ENCODE measurements around the gene AREL1. TPM values are rescaled to one million over a fixed set of nuclear protein-coding genes. Genes with fewer than 3 reads are reported as not detected.

Gene AREL1
- total RNA-seq, 2 experiments from 2014 or later: 29.1 to 29.5 TPM

- H3K36me3 Mint-ChIP-seq (ENCODE audit: low read depth): no peaks in the 10 kb centered on the region
- no peak for DNase-seq
- H3K4me3 Mint-ChIP-seq: no peak overlapping the region
- no peaks in the 10 kb centered on the region for H3K27me3 Mint-ChIP-seq (ENCODE audit: low read depth)
- no peaks in the 10 kb centered on the region for H3K9me3 Mint-ChIP-seq
- CTCF ChIA-PET: interaction anchor here (1.3 to 1.5 kb wide), 3 partner anchors 26 to 276 kb away, joined by 3 to 7 read pairs (median 3); no protein-coding TSS in a partner anchor
- intact Hi-C loops (cut with micrococcal nuclease): no loop called here
- no peak overlapping the region for H3K27ac Mint-ChIP-seq
- H3K4me1 Mint-ChIP-seq (ENCODE audit: low read depth): no peaks in the 10 kb centered on the region
Observed at GRCh38 chr14:74638966-74639365, 73.9 kb downstream of the AREL1 start.

- Mint-ChIP-seq H3K36me3 (ENCODE audit: low read depth) (no peaks in the 10 kb centered on the region), H3K9me3 (no peaks in the 10 kb centered on the region), H3K4me3 (no peak overlapping the region), H3K27me3 (ENCODE audit: low read depth) (no peaks in the 10 kb centered on the region), H3K27ac (no peak overlapping the region), H3K4me1 (ENCODE audit: low read depth) (no peaks in the 10 kb centered on the region)
- CTCF ChIA-PET: interaction anchor here (1.3 to 1.5 kb wide), 3 partner anchors 25 to 275 kb away, joined by 3 to 7 read pairs (median 3); no protein-coding TSS in a partner anchor
- DNase-seq: no peak
- intact Hi-C loops (cut with micrococcal nuclease): no loop called here
Observed at GRCh38 chr14:74638066-74638465, 74.8 kb downstream of the AREL1 start.

GRCh38 chr14:74637178-74637550, 75.7 kb downstream of the AREL1 start:
- H3K27me3 Mint-ChIP-seq (ENCODE audit: low read depth): no peaks in the 10 kb centered on the region
- no peaks in the 10 kb centered on the region for H3K9me3 Mint-ChIP-seq
- no peaks in the 10 kb centered on the region for H3K4me1 Mint-ChIP-seq (ENCODE audit: low read depth)
- intact Hi-C loops (cut with micrococcal nuclease): no loop called here
- H3K27ac Mint-ChIP-seq: no peak overlapping the region
- H3K36me3 Mint-ChIP-seq (ENCODE audit: low read depth): no peaks in the 10 kb centered on the region
- CTCF ChIA-PET: no interaction called here
- DNase-seq: no peak
- no peak overlapping the region for H3K4me3 Mint-ChIP-seq

GRCh38 chr14:74636424-74637177, 76.3 kb downstream of the AREL1 start:
- H3K9me3 Mint-ChIP-seq: no peaks in the 10 kb centered on the region
- H3K36me3 Mint-ChIP-seq (ENCODE audit: low read depth): no peaks in the 10 kb centered on the region
- H3K27me3 Mint-ChIP-seq (ENCODE audit: low read depth): no peaks in the 10 kb centered on the region
- H3K4me1 Mint-ChIP-seq (ENCODE audit: low read depth): no peaks in the 10 kb centered on the region
- DNase-seq: no peak
- no peak overlapping the region for H3K27ac Mint-ChIP-seq
- intact Hi-C loops (cut with micrococcal nuclease): no loop called here
- no peak overlapping the region for H3K4me3 Mint-ChIP-seq
- CTCF ChIA-PET: interaction anchor here (1.0 kb wide), 1 partner anchor 9 kb away, joined by 3 read pairs; no protein-coding TSS in a partner anchor

- Mint-ChIP-seq H3K4me3 (no peak overlapping the region), H3K9me3 (no peaks in the 10 kb centered on the region), H3K27me3 (ENCODE audit: low read depth) (no peaks in the 10 kb centered on the region), H3K27ac (no peak overlapping the region), H3K4me1 (ENCODE audit: low read depth) (no peaks in the 10 kb centered on the region), H3K36me3 (ENCODE audit: low read depth) (no peaks in the 10 kb centered on the region)
- CTCF ChIA-PET: interaction anchor here (1.0 kb wide), 1 partner anchor 10 kb away, joined by 3 read pairs; no protein-coding TSS in a partner anchor
- DNase-seq: no peak
- intact Hi-C loops (cut with micrococcal nuclease): no loop called here
Observed at GRCh38 chr14:74635847-74636246, 77.0 kb downstream of the AREL1 start.

- CTCF ChIA-PET: no interaction called here
- Mint-ChIP-seq H3K4me1 (ENCODE audit: low read depth) (no peaks in the 10 kb centered on the region), H3K27ac (no peak overlapping the region), H3K4me3 (no peak overlapping the region), H3K27me3 (ENCODE audit: low read depth) (no peaks in the 10 kb centered on the region), H3K9me3 (no peaks in the 10 kb centered on the region), H3K36me3 (ENCODE audit: low read depth) (no peaks in the 10 kb centered on the region)
- intact Hi-C loops (cut with micrococcal nuclease): no loop called here
- no peak for DNase-seq
Observed at GRCh38 chr14:74634964-74635363, 77.9 kb downstream of the AREL1 start.

GRCh38 chr14:74634481-74634880, 78.4 kb downstream of the AREL1 start:
- Mint-ChIP-seq H3K4me1 (ENCODE audit: low read depth) (no peaks in the 10 kb centered on the region), H3K36me3 (ENCODE audit: low read depth) (no peaks in the 10 kb centered on the region), H3K9me3 (no peaks in the 10 kb centered on the region), H3K4me3 (no peak overlapping the region), H3K27ac (no peak overlapping the region), H3K27me3 (ENCODE audit: low read depth) (no peaks in the 10 kb centered on the region)
- DNase-seq: no peak
- intact Hi-C loops (cut with micrococcal nuclease): no loop called here
- CTCF ChIA-PET: no interaction called here

GRCh38 chr14:74630881-74631690, 81.8 kb downstream of the AREL1 start:
- Mint-ChIP-seq H3K4me1 (ENCODE audit: low read depth) (no peaks in the 10 kb centered on the region), H3K27me3 (ENCODE audit: low read depth) (no peaks in the 10 kb centered on the region), H3K4me3 (no peak overlapping the region), H3K36me3 (ENCODE audit: low read depth) (no peaks in the 10 kb centered on the region), H3K9me3 (no peaks in the 10 kb centered on the region), H3K27ac (no peak overlapping the region)
- no peak for DNase-seq
- CTCF ChIA-PET: no interaction called here
- intact Hi-C loops (cut with micrococcal nuclease): no loop called here

- CTCF ChIA-PET: interaction anchor here (0.6 to 2.1 kb wide), 5 partner anchors 10 to 134 kb away, joined by 3 to 10 read pairs (median 5); partner anchors contain the start of gene LTBP2
- Mint-ChIP-seq H3K4me3 (no peak overlapping the region), H3K4me1 (ENCODE audit: low read depth) (no peaks in the 10 kb centered on the region), H3K36me3 (ENCODE audit: low read depth) (no peaks in the 10 kb centered on the region), H3K27me3 (ENCODE audit: low read depth) (no peaks in the 10 kb centered on the region), H3K9me3 (no peaks in the 10 kb centered on the region), H3K27ac (no peak overlapping the region)
- DNase-seq: no peak
- intact Hi-C loops (cut with micrococcal nuclease): no loop called here
Observed at GRCh38 chr14:74628418-74628817, 84.5 kb downstream of the AREL1 start.

GRCh38 chr14:74627076-74627475, 85.8 kb downstream of the AREL1 start:
- no peak for DNase-seq
- no peaks in the 10 kb centered on the region for H3K9me3 Mint-ChIP-seq
- H3K4me3 Mint-ChIP-seq: no peak overlapping the region
- intact Hi-C loops (cut with micrococcal nuclease): no loop called here
- H3K36me3 Mint-ChIP-seq (ENCODE audit: low read depth): no peaks in the 10 kb centered on the region
- H3K27ac Mint-ChIP-seq: no peak overlapping the region
- CTCF ChIA-PET: interaction anchor here (2.1 kb wide), 1 partner anchor 8 kb away, joined by 10 read pairs; no protein-coding TSS in a partner anchor
- no peaks in the 10 kb centered on the region for H3K4me1 Mint-ChIP-seq (ENCODE audit: low read depth)
- no peaks in the 10 kb centered on the region for H3K27me3 Mint-ChIP-seq (ENCODE audit: low read depth)

GRCh38 chr14:74622257-74622656, 90.6 kb downstream of the AREL1 start:
- peaks cover 33% of the 10 kb centered on the region for H3K4me1 Mint-ChIP-seq (ENCODE audit: low read depth)
- no peaks in the 10 kb centered on the region for H3K27me3 Mint-ChIP-seq (ENCODE audit: low read depth)
- H3K4me3 Mint-ChIP-seq: no peak overlapping the region

GRCh38 chr14:74621556-74621955, 91.3 kb downstream of the AREL1 start:
- no peak overlapping the region for H3K4me3 Mint-ChIP-seq
- peaks cover 37% of the 10 kb centered on the region for H3K4me1 Mint-ChIP-seq (ENCODE audit: low read depth)
- no peak for DNase-seq
- intact Hi-C loops (cut with micrococcal nuclease): no loop called here
- CTCF ChIA-PET: interaction anchor here (1.2 kb wide), 1 partner anchor 8 kb away, joined by 3 read pairs; no protein-coding TSS in a partner anchor
- no peaks in the 10 kb centered on the region for H3K36me3 Mint-ChIP-seq (ENCODE audit: low read depth)
- H3K27me3 Mint-ChIP-seq (ENCODE audit: low read depth): no peaks in the 10 kb centered on the region
- no peak overlapping the region for H3K27ac Mint-ChIP-seq
- H3K9me3 Mint-ChIP-seq: no peaks in the 10 kb centered on the region

More at GRCh38 chr14:74622257-74622656, 90.6 kb downstream of the AREL1 start:
- no peak overlapping the region for H3K27ac Mint-ChIP-seq
- CTCF ChIA-PET: interaction anchor here (0.6 to 2.6 kb wide), 3 partner anchors 10 to 13 kb away, joined by 3 to 14 read pairs (median 5); partner anchors contain the start of gene LTBP2
- H3K9me3 Mint-ChIP-seq: no peaks in the 10 kb centered on the region
- intact Hi-C loops (cut with micrococcal nuclease): no loop called here
- no peak for DNase-seq
- H3K36me3 Mint-ChIP-seq (ENCODE audit: low read depth): no peaks in the 10 kb centered on the region

Measured in activated naive CD4-positive, alpha-beta T cell treated with anti-CD3 and anti-CD28 coated beads for 36 hours (primary cell).